Measurements from ENCODE around the gene NUDT2. TPM values are rescaled to one million over a fixed set of nuclear protein-coding genes. Genes with fewer than 3 reads are reported as not detected.

NUDT2 gene
- total and polyA plus RNA-seq, 10 of the 15 experiments (the other 5 are each of a cell fraction or from before 2014, with no cell fraction given) = 24.5 to 55.1 (median 33.6) TPM

GRCh38 chr9:34328500-34328986 lies 826 bp upstream of the NUDT2 start:
- ChIA-PET POLR2A (interaction anchor here (0.6 to 1.7 kb wide), 3 partner anchors 9 to 150 kb away, joined by 4 read pairs; partner anchors contain the start of gene UBAP1), RAD21 (ENCODE audit: unreplicated experiment) (no interaction called here), SMC1A (ENCODE audit: uncharacterized antibody, unreplicated experiment) (interaction anchor here (1.1 kb wide), 1 partner anchor 49 kb away, joined by 3 read pairs; no protein-coding TSS in a partner anchor), CTCF (interaction anchor here (0.8 to 1.4 kb wide), 3 partner anchors 51 to 75 kb away, joined by 3 to 5 read pairs (median 3); no protein-coding TSS in a partner anchor)
- peak overlapping the region; percentile 73 for H3K9ac ChIP-seq (ENCODE audit: control insufficient read depth, insufficient read depth, low read length)
- H2AFZ ChIP-seq (ENCODE audit: control insufficient read depth, low read depth, low read length) = peak overlapping the region; percentile 94
- no peaks in the 10 kb centered on the region; the same call in 1 of the 2 replicates for H3K4me1 ChIP-seq (ENCODE audit: control insufficient read depth, insufficient read depth, low read length)
- H3K27ac ChIP-seq (ENCODE audit: control insufficient read depth, insufficient read depth) = peak overlapping the region; percentile 82
- FAIRE-seq (no peak), DNase-seq (ENCODE audit: low read depth, low spot score) (peak; percentile 5), ATAC-seq (no peak)
- H4K20me1 ChIP-seq (ENCODE audit: control insufficient read depth, insufficient read depth) = no peaks in the 10 kb centered on the region
- intact Hi-C loops (cut with micrococcal nuclease; ENCODE audit: unreplicated experiment) (no loop called here), in situ Hi-C loops (cut with MboI) (no loop called here)
- peaks cover 11% of the 10 kb centered on the region for H3K79me2 ChIP-seq (ENCODE audit: control insufficient read depth, insufficient read depth, low read length)
- H3K9me3 ChIP-seq (replicated peaks; ENCODE audit: control insufficient read depth, insufficient read depth, low read length) = no peaks in the 10 kb centered on the region
- H3K27me3 ChIP-seq (replicated peaks in 1 of 2; ENCODE audit: control insufficient read depth in 2 of 2, insufficient read depth in 2 of 2, low read length in 1 of 2) = no peaks in the 10 kb centered on the region
- H3K4me3 ChIP-seq = peak overlapping the region; percentile 84
- TSS peak; percentile 84 for BruUV-seq (replicated peaks)
- H3K36me3 ChIP-seq (ENCODE audit: control insufficient read depth in 2 of 2, insufficient read depth in 2 of 2, low read length in 1 of 2) = no peaks in the 10 kb centered on the region
- H3K4me2 ChIP-seq (ENCODE audit: control insufficient read depth, insufficient read depth) = peak overlapping the region; percentile 81
- WGBS (ENCODE audit: insufficient coverage, insufficient replicate concordance, low lambda C conversion rate, missing lambda C conversion rate) = under 1% methylated on average over 11 of the region's 11 CpGs
- no peak for TF ChIP-seq YBX1 (IDR thresholded peaks at IDR 0.05)
- TF ChIP-seq RELA (IDR thresholded peaks at IDR 0.05; ENCODE audit: borderline replicate concordance, partially characterized antibody) = no peak
- no peak for TF ChIP-seq CBFB (IDR thresholded peaks at IDR 0.05; ENCODE audit: low read depth)
- no peak for TF ChIP-seq POLR2A (IDR thresholded peaks at IDR 0.05; ENCODE audit: low read depth, low read length)
- no peak for TF ChIP-seq POLR2AphosphoS5 (IDR thresholded peaks at IDR 0.05; ENCODE audit: low read length)
- no peak for TF ChIP-seq PAX8 (IDR thresholded peaks at IDR 0.05)
- TF ChIP-seq SMARCA5 (IDR thresholded peaks at IDR 0.05) = 0 out of 2 replicates have a peak, but pooled peaks have one; percentile 41
- no peak for TF ChIP-seq BCLAF1 (IDR thresholded peaks at IDR 0.05)
- no peak for TF ChIP-seq SIX5 (IDR thresholded peaks at IDR 0.05; ENCODE audit: low read depth, low read length, severe bottlenecking)
- TF ChIP-seq IRF4 (IDR thresholded peaks at IDR 0.05; ENCODE audit: low read depth, low read length) = 0 out of 2 replicates have a peak, but pooled peaks have one; percentile 46
- TF ChIP-seq ESRRA (IDR thresholded peaks at IDR 0.05; ENCODE audit: low read length) = no peak
- no peak for TF ChIP-seq JUND (IDR thresholded peaks at IDR 0.05; ENCODE audit: low read depth, low read length)
- no peak for TF ChIP-seq LARP7 (IDR thresholded peaks at IDR 0.05)
- no peak for TF ChIP-seq SMAD5 (IDR thresholded peaks at IDR 0.05; ENCODE audit: low read depth)
- TF ChIP-seq GABPA (IDR thresholded peaks at IDR 0.05; ENCODE audit: low read depth) = 0 out of 2 replicates have a peak, but pooled peaks have one; percentile 27
- no peak; a peak in 1 of 4 replicates for TF ChIP-seq ETV6 (conservative IDR thresholded peaks at IDR 0.05 in 1 of 2, IDR thresholded peaks at IDR 0.05 in 1 of 2; ENCODE audit: borderline replicate concordance in 1 of 2, low read depth in 1 of 2)
- TF ChIP-seq E2F4 (IDR thresholded peaks at IDR 0.05; ENCODE audit: low read depth, low read length) = no peak
- TF ChIP-seq NFIC (IDR thresholded peaks at IDR 0.05; ENCODE audit: low read depth, low read length) = no peak; the same call in 1 of the 2 replicates
- TF ChIP-seq IKZF2 (IDR thresholded peaks at IDR 0.05) = peak; percentile 49 to 57; a peak in 3 of 4 replicates
- no peak for TF ChIP-seq BACH1 (IDR thresholded peaks at IDR 0.05; ENCODE audit: borderline replicate concordance)
- no peak for TF ChIP-seq FOXK2 (IDR thresholded peaks at IDR 0.05)
